ENCODE results near the gene TRPM2. TPM values are rescaled to one million over a fixed set of nuclear protein-coding genes. Genes with fewer than 3 reads are reported as not detected.
"Not testable (repeated sequence)": the region's sequence is repeated elsewhere in the genome, so short reads cannot be mapped to it uniquely, and the experiment has no call there.

TRPM2 gene
- total RNA-seq, 2 experiments from 2014 or later: 35.6 to 40.9 TPM

DNA sequence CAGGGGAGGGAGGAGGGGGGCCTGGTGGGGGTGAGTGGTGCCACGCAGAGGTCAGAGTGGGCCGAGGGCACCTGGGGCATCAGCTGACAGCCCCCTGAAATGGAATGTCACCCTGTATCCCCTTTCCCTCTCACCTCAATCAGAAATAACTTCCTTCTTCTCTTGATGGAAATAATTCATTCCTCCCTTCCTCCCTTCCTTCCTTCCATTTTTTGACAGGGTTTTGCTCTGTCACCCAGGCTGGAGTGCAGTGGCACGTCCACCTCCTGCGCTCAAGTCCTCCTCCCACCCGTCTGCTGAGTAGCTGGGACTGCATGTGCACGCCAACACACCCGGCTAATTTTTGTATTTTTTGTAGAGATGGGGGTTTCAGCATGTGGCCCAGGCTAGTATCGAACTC is 53.5 kb downstream of the TRPM2 start:
- POLR2A ChIA-PET: no interaction called here
- Mint-ChIP-seq H3K9me3 (ENCODE audit: insufficient read depth) (peaks cover 3% of the 10 kb centered on the region), H3K4me1 (ENCODE audit: low read depth) (peaks cover 3% of the 10 kb centered on the region), H3K27ac (peak overlapping the region; percentile 77), H3K36me3 (ENCODE audit: low read depth) (peaks cover 48% of the 10 kb centered on the region), H3K4me3 (peak overlapping the region; percentile 40), H3K27me3 (ENCODE audit: low read depth) (no peaks in the 10 kb centered on the region)
- DNase-seq: no peak
- no peak for ATAC-seq
- CTCF ChIA-PET: no interaction called here

DNA sequence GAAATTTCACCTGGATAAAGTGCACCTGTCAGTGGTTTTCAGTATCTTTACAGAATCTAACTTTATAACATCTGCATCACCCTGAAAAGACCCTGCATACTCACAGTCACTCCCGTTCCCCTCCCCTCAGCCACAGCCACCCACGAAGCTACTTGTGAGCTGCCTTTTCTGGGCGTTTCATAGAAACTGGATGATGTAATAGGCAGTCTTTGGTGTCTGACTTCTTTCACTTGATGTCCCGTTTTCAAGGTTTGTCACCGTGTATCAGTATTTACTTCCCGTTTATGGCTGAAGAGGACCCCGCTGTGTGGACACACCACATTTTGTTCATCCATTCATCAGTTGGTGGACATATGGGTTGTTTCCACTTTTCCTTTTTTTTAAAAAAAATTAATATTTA is 54.1 kb downstream of the TRPM2 start:
- POLR2A ChIA-PET: no interaction called here
- peaks cover 3% of the 10 kb centered on the region for H3K4me1 Mint-ChIP-seq (ENCODE audit: low read depth)
- DNase-seq (no peak), ATAC-seq (no peak)
- H3K27me3 Mint-ChIP-seq (ENCODE audit: low read depth): no peaks in the 10 kb centered on the region
- peaks cover 51% of the 10 kb centered on the region for H3K36me3 Mint-ChIP-seq (ENCODE audit: low read depth)
- CTCF ChIA-PET: interaction anchor here (1.1 kb wide), 1 partner anchor 386 kb away, joined by 3 read pairs; no protein-coding TSS in a partner anchor
- H3K4me3 Mint-ChIP-seq: no peak overlapping the region
- H3K9me3 Mint-ChIP-seq (ENCODE audit: insufficient read depth): peaks cover 3% of the 10 kb centered on the region
- peak overlapping the region; percentile 77 for H3K27ac Mint-ChIP-seq

DNA sequence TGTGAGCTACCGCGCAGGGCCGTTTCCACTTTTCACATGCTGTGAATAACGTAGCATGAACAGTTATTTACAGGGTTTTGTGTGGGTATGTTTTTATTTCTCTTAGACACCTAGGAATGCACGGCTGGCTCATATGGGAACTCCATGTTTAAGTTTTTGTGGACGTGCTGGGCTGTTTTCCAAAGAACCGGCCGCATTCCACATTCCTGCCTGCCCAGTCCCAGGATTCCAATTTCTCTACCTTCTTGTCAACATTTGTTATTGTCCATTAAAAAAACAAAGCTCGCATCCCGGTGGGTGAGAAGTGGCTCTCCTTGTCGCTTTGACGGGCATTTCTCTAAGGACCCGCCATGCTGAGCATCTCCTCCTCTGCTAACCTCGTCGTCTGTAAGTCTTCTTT is 54.8 kb downstream of the TRPM2 start:
- Mint-ChIP-seq H3K27me3 (ENCODE audit: low read depth) (no peaks in the 10 kb centered on the region), H3K27ac (no peak overlapping the region), H3K9me3 (ENCODE audit: insufficient read depth) (peaks cover 3% of the 10 kb centered on the region), H3K4me1 (ENCODE audit: low read depth) (peaks cover 3% of the 10 kb centered on the region), H3K36me3 (ENCODE audit: low read depth) (peaks cover 56% of the 10 kb centered on the region), H3K4me3 (no peak overlapping the region)
- CTCF ChIA-PET: interaction anchor here (1.1 kb wide), 1 partner anchor 385 kb away, joined by 3 read pairs; no protein-coding TSS in a partner anchor
- no peak for DNase-seq
- POLR2A ChIA-PET: no interaction called here
- ATAC-seq: no peak

GRCh38 chr21:44413566-44414290 is 60.3 kb downstream of the TRPM2 start:
- H3K4me3 Mint-ChIP-seq: no peak overlapping the region
- ChIA-PET CTCF (no interaction called here), POLR2A (no interaction called here)
- H3K27me3 Mint-ChIP-seq (ENCODE audit: low read depth): no peaks in the 10 kb centered on the region
- DNase-seq: no peak
- no peak overlapping the region for H3K27ac Mint-ChIP-seq
- peaks cover 59% of the 10 kb centered on the region for H3K36me3 Mint-ChIP-seq (ENCODE audit: low read depth)
- ATAC-seq: no peak
- H3K9me3 Mint-ChIP-seq (ENCODE audit: insufficient read depth): peaks cover 4% of the 10 kb centered on the region
- no peaks in the 10 kb centered on the region for H3K4me1 Mint-ChIP-seq (ENCODE audit: low read depth)

- peaks cover 59% of the 10 kb centered on the region for H3K36me3 Mint-ChIP-seq (ENCODE audit: low read depth)
- ATAC-seq (no peak), DNase-seq (no peak)
- ChIA-PET POLR2A (no interaction called here), CTCF (no interaction called here)
- H3K4me1 Mint-ChIP-seq (ENCODE audit: low read depth): no peaks in the 10 kb centered on the region
- no peaks in the 10 kb centered on the region for H3K27me3 Mint-ChIP-seq (ENCODE audit: low read depth)
- peaks cover 4% of the 10 kb centered on the region for H3K9me3 Mint-ChIP-seq (ENCODE audit: insufficient read depth)
- no peak overlapping the region for H3K27ac Mint-ChIP-seq
- H3K4me3 Mint-ChIP-seq: no peak overlapping the region
These were observed 61.1 kb downstream of the TRPM2 start for GRCh38 chr21:44414291-44415072.

- Mint-ChIP-seq H3K4me3 (no peak overlapping the region), H3K9me3 (ENCODE audit: insufficient read depth) (peaks cover 4% of the 10 kb centered on the region), H3K27ac (no peak overlapping the region), H3K27me3 (ENCODE audit: low read depth) (no peaks in the 10 kb centered on the region), H3K4me1 (ENCODE audit: low read depth) (no peaks in the 10 kb centered on the region), H3K36me3 (ENCODE audit: low read depth) (peaks cover 57% of the 10 kb centered on the region)
- POLR2A ChIA-PET: no interaction called here
- DNase-seq (no peak), ATAC-seq (no peak)
- CTCF ChIA-PET: no interaction called here
These were observed 61.9 kb downstream of the TRPM2 start for GRCh38 chr21:44415073-44416025.

GRCh38 chr21:44416193-44416592 is 62.8 kb downstream of the TRPM2 start:
- H3K4me3 Mint-ChIP-seq: no peak overlapping the region
- H3K36me3 Mint-ChIP-seq (ENCODE audit: low read depth): peaks cover 52% of the 10 kb centered on the region
- ATAC-seq (no peak), DNase-seq (no peak)
- H3K4me1 Mint-ChIP-seq (ENCODE audit: low read depth): no peaks in the 10 kb centered on the region
- H3K27ac Mint-ChIP-seq: no peak overlapping the region
- CTCF ChIA-PET: no interaction called here
- H3K9me3 Mint-ChIP-seq (ENCODE audit: insufficient read depth): peaks cover 4% of the 10 kb centered on the region
- POLR2A ChIA-PET: no interaction called here
- H3K27me3 Mint-ChIP-seq (ENCODE audit: low read depth): no peaks in the 10 kb centered on the region

- H3K36me3 Mint-ChIP-seq (ENCODE audit: low read depth): peaks cover 48% of the 10 kb centered on the region
- H3K27me3 Mint-ChIP-seq (ENCODE audit: low read depth); ATAC-seq; H3K27ac Mint-ChIP-seq; DNase-seq; H3K4me3 Mint-ChIP-seq; H3K9me3 Mint-ChIP-seq (ENCODE audit: insufficient read depth); CTCF ChIA-PET; POLR2A ChIA-PET; H3K4me1 Mint-ChIP-seq (ENCODE audit: low read depth): not testable (repeated sequence)
These were observed 64.2 kb downstream of the TRPM2 start for GRCh38 chr21:44417621-44418107.

DNA sequence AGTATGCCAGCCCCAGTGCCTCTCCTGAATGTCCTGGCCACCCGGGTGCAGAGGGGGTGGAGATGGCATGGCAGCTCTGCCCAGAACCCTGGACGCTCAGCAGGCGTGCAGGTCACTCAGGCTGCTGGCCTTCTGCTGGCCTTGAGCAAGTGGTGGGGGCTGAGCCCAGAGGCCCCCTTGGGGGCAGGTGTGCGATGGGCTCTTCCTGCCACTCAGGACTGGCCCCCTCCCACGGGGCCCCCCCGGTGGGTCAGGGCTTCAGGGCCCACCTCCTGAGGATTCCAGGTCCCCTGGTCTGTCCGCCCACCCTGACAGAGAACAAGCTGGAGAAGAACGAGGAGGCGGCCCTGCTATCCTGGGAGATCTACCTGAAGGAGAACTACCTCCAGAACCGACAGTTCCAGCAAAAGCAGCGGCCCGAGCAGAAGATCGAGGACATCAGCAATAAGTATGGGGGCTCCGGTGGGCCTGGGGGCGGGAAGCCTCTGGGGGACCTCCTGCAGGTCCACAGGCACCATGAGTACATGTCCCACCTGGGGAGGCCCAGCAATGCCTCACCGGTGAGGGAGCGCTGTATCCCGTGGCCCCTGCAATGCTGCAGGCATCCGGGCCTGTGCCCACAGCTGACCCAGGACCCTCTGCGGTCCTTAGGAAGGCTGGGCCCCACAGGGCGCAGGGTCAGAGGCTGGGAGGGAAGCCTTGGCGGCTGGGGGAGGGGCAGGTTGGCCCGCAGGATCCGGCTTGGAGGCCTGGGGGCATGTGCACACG is 64.9 kb downstream of the TRPM2 start:
- no peak for ATAC-seq
- POLR2A ChIA-PET: no interaction called here
- H3K9me3 Mint-ChIP-seq (ENCODE audit: insufficient read depth): peaks cover 4% of the 10 kb centered on the region
- no peaks in the 10 kb centered on the region for H3K4me1 Mint-ChIP-seq (ENCODE audit: low read depth)
- H3K4me3 Mint-ChIP-seq: no peak overlapping the region
- peaks cover 48% of the 10 kb centered on the region for H3K36me3 Mint-ChIP-seq (ENCODE audit: low read depth)
- CTCF ChIA-PET: no interaction called here
- no peaks in the 10 kb centered on the region for H3K27me3 Mint-ChIP-seq (ENCODE audit: low read depth)
- no peak for DNase-seq
- H3K27ac Mint-ChIP-seq: no peak overlapping the region

GRCh38 chr21:44418876-44419230 is 65.4 kb downstream of the TRPM2 start:
- no peaks in the 10 kb centered on the region for H3K4me1 Mint-ChIP-seq (ENCODE audit: low read depth)
- H3K9me3 Mint-ChIP-seq (ENCODE audit: insufficient read depth): peaks cover 4% of the 10 kb centered on the region
- no peak overlapping the region for H3K4me3 Mint-ChIP-seq
- no peaks in the 10 kb centered on the region for H3K27me3 Mint-ChIP-seq (ENCODE audit: low read depth)
- no peak for ATAC-seq
- H3K36me3 Mint-ChIP-seq (ENCODE audit: low read depth): peaks cover 46% of the 10 kb centered on the region
- DNase-seq: no peak
- ChIA-PET POLR2A (no interaction called here), CTCF (no interaction called here)
- H3K27ac Mint-ChIP-seq: no peak overlapping the region

DNA sequence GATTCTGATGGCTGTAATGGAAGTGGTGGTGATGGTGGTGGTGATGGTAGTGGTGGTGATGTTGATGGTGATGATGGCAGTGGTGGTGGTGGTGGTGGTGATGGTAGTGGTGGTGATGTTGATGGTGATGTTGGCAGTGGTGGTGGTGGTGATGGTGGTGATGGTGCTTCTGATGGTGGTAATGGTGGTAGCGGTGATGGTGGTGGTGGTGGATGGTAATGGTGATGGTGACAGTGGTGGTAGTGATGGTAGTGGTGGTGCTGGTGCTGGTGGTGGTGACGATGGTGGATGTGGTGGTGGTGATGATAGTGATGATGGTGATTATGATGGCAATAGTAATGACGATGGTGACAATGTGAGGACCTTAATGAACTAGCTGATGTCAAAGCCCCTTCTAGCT is 66.3 kb downstream of the TRPM2 start:
- H3K27ac Mint-ChIP-seq: peak overlapping the region; percentile 1
- ATAC-seq: no peak
- CTCF ChIA-PET: no interaction called here
- H3K4me1 Mint-ChIP-seq (ENCODE audit: low read depth): no peaks in the 10 kb centered on the region
- POLR2A ChIA-PET: no interaction called here
- H3K4me3 Mint-ChIP-seq: no peak overlapping the region
- peaks cover 38% of the 10 kb centered on the region for H3K36me3 Mint-ChIP-seq (ENCODE audit: low read depth)
- H3K27me3 Mint-ChIP-seq (ENCODE audit: low read depth): no peaks in the 10 kb centered on the region
- peaks cover 4% of the 10 kb centered on the region for H3K9me3 Mint-ChIP-seq (ENCODE audit: insufficient read depth)
- no peak for DNase-seq
